NCI-H510A treated with DMSO at 0.1 percent for 48 hours (cell line): ENCODE data around the gene MAN2A1.

Source experiments
- DNase-seq: peaks from one replicate; lab custom pipeline; 2025; lab: John Stamatoyannopoulos, UW

MAN2A1 gene

GRCh38 chr5:109681763-109682162, 8.0 kb upstream of the MAN2A1 start:
- no peak for DNase-seq

DNA sequence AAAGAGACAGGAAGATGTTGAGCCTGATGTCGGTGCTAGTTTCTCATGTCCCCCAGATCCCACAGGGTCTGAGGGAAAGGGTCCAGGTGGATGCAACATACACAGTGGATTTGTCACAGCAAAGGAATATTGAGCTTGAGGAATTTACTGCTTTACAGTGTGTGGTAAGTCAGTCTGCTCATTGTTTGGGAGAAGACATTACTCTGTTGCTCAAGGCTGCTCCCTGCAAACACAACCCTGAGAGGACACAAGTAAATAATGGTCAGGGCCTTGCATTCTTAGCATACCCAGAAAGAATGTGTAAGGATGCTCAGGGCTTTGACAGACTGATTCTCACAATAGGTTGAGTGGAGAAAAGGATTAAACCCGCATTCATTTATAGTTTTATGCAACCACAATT, 7.3 kb upstream of the MAN2A1 start:
- DNase-seq, result no peak

DNA sequence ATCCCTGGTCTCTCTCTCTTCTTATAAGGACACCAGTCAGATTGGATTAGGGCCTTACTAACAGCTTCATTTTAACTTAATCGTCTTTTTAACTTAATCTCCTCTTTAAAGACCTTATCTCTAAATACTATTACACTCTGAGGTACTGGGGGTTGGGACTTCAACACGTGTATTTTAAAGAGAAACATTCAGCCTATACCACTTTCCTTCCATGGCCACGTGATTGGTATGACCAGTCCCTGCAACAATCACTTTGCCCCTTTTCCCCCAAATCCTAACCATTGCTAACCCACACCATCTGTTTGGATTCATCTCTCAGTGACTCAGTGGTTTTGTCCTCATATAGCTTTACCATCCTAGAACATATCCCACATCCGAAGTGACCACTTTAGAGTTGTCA, 3.8 kb upstream of the MAN2A1 start:
- no peak for DNase-seq

DNA sequence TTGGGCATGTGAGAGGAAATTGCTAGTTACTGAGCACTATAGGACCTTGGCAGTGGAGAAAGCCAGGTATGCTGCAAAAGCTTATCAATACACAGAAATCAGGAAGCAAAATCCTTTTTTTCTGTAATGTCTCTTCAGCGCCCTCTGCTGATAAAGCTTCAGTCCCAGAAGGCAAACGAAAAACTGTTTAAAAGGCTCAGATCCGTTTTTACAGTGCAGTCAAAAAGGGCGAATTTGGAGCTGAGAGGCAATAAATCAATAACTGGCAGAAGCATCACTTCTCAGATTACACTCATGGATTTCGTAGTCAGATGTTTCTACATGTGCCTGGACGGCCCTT, 1.1 kb upstream of the MAN2A1 start:
- DNase-seq, result peak; percentile 70

DNA sequence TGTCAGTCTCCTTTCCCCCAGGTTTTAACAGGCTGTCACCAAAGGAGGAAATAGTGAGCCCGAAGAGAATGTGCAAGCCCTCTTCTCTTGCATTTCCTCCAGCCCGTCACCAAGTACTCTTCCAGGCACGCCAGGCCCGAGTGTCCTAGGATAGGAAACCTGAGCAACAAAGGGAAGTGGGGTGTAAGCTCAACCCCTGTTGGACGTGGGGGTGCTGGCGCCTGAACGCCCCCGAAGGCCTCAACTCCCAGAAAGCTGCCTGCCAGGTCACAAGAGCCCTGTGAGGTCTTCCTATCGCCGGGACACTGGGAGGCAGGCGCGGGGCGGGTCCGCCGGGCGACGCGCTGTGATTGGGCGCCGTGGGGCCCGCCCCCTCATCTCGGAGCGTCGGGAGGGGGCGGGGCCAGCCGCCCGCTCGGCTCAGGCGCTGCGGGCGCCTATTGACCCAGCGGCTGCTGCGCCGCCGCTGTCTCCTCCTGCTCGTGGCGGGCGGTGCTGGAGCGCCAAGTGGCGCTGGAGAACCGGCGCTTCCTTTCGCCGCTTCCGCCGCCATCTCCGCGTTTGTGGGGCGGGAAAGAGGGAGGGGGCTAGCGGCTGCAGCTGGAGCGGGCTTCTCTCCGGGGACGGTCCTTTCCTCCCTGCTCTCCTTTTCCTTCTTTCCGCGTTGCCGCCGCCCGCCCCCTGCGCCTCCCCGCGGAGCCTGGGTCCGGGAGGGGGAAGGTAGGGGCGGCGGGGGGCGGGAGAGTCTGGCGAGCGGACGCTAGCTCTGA, 572 bp upstream of the MAN2A1 start:
- peak; percentile 70 for DNase-seq

DNA sequence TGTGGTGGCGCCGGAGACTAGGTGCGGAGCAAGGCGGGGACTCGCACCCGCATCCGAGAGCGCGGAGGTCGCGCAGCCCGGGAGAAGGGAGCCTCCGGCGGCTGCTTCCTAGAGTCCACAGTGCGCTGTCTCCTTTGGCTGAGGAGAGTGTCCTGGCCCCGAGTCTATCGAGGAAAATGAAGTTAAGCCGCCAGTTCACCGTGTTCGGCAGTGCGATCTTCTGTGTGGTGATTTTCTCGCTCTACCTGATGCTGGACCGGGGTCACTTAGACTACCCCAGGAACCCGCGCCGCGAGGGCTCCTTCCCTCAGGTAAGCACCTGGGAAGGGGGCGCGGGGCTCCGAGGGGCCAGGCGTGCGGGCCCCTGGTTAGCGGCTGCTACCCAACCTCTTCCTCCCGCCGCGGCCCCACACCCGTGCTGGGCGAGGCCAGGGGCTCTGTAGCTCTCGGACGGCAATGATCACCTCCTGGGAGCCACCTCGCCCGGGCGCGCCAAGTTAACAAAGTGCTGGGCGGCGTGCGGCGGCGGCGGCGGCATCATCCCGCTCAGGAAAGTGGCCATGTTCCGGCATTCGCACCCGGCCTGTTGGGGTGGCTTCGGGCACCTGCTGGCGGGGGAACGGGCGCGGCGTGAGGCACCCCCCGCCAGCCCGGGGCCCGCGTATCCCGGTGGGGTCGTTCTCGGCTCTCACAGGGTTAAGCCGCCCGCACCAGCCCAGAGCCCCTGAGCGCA, 681 bp downstream of the MAN2A1 start:
- peak; percentile 19 for DNase-seq

DNA sequence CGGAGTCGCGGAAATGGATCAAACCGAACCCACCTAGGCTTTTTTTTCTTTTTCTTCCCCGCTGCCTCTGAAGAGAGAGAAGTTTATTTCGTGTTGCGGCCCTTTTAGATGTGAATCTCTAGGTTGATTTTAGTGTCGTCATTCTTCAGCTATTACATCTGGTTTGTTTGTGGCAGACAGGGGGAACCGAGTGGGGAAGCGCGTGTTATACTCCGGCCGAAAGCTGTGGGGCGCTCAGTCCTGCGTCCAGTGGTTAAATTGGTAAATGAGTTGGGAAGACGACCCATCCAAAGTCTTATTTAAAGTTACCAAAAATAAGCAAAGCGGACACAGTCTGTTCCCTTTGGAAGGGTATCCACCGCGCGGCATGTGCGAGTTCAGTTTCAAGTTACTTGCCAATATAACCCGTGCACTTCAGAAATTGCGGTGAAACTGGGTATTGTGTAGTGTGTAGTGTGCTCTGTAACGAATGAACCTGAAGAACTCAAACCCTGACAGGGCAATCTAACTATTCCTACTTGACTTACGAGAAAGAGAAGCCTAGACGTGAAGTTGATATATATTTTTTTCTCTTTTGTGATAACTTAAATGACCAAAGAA, 1.3 kb downstream of the MAN2A1 start:
- DNase-seq, result peak; percentile 37

DNA sequence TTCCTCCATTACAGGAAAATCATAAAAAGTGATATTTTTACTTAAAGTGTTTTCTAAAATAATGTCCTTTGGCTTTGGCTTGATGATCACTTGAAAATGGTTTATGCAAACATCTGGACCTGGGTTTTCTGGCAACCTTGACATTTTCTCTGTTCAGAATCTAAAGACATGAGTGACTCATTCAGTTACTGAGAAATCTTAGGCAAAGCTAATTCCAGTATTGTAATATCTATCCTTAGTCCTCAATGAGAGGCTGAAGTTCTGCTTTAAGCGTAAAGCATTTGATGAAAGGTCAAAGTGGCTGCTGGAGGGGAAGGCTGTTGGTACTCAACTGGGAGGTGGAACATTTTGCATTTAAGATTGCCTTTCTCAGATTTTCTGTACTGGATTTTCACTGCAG, 2.3 kb downstream of the MAN2A1 start:
- DNase-seq, result no peak

GRCh38 chr5:109692852-109693251, 3.1 kb downstream of the MAN2A1 start:
- DNase-seq, result no peak

DNA sequence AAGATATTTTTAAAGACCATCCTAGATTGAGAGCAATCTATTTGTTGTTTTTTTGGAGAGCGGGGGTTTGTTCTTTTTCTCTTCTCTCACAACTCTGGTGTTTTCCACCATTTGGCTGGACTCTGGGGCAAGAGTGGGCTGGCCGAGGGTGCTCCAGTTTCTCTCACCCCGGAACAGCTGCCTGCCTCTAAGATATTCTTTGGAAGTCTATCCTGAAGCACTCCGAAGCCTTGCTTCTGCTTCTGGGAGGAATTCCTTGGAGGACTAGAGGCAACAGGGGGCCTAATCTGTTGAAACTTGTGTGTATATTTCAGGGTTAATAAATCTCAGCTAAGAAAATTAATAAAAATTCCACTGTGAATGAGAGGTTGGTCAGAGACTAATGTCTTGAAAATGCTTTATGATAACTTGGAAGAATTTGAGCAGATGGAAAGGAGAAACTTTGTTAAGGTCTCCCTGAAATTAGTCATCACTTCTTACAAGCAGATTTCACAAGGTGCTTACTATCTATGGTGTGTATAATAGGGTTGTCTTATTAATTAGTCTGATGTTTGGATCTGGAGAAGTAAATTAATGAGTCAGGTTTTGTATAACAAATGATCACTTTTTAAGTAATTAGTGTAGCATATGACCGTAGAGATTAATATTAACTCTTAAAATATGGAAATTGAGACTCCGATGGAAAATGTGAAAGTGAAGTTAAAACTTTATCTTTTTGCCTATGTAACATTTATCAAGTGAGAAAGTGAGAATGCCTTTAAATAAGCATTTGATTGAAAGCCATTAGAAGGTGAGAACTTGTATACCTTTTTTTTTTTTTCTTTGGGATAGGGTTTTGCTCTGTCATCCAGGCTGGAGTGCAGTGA, 4.0 kb downstream of the MAN2A1 start:
- DNase-seq, result no peak

DNA sequence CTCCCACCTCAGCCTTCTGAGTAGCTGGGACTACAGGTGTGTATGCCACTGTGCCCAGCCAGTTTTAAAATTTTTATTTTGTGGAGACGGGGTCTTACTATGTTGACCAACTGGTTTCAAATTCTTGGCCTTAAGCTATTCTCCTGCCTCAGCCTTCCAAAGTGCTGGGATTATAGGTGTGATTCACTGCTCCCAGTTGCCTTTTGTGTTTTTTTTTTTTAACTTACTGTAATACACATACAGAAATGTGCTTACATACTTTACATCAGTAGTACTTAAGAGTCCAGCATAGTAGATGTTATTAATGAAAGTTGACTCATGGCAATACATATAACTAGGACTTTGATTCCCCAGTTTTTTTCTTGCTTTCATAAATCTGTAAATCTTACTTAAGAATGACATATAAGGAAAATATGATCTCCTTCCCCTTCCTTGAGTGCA, 4.7 kb downstream of the MAN2A1 start:
- DNase-seq, result no peak

DNA sequence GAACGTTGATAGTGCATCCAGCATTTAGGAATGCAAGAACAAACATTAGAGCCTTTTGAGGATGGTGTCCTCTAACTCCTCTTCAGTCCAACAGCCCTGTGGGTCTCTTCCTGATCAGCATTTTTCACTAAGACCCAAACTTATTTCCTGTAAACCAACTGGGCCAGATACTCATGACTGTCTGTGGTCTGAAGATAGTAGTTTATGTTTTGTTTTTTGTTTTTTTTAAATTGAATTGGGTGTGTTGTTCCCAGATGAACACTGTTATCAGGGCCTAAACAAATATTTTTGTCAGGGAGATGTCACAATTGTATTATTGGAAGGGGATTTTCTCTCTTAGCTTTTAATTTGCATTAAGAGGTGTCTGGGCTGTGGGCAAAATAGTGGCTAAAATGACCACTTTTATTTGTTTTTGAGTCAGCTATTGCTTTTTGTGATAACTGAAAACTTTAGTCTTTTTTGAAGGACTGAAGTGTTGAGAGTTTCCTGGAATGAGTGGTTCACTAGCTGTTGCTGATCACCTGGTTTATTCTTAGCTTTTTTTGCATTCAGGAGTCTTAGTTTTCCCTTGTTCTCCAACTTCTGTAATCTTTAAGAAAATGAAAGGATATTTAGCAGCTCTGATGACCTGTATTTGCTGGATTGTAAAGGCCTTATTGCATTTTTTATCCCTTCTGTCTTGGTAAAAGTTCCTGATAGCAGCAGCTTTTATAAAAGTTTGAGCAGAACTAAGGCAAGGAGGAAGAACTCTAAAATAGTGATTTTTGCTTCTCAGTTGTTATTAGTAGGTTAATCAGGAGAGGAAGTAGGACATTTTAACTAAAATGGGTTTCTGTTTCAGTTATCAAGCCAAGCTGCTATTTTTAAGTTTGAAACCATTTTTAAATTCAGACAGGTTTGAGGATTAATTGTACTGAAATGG, 5.5 kb downstream of the MAN2A1 start:
- DNase-seq, result no peak

GRCh38 chr5:109697339-109697738, 7.6 kb downstream of the MAN2A1 start:
- DNase-seq, result no peak

DNA sequence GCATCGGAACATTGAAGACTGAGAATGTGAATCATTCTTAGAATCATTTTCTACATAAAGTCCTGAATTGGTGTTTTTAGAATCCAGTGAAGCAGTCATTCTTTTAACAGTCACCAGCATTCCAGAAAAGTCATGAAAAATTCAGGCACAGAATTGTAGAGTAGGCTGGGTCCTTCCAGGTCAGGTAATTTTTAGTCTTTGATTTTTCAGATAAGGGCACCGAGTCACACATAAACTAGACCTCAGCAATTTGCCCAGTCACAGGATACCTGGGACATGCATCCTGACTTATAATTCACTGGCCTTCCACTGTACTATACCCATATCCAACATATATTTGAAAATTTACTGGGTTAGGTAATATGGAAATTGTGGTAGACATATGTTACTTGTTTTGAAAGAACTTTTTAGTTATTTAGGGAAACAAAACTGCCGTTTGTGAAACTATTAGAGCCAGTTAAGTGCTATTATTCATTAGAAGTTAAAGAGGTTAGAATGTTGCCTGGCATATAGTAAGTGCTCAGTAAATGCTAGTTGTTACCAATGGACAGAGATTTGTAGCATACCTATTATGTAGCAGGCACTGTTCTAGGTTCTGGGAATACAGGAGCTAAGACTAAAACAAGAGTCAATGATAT, 10.9 kb downstream of the MAN2A1 start:
- DNase-seq, result no peak

DNA sequence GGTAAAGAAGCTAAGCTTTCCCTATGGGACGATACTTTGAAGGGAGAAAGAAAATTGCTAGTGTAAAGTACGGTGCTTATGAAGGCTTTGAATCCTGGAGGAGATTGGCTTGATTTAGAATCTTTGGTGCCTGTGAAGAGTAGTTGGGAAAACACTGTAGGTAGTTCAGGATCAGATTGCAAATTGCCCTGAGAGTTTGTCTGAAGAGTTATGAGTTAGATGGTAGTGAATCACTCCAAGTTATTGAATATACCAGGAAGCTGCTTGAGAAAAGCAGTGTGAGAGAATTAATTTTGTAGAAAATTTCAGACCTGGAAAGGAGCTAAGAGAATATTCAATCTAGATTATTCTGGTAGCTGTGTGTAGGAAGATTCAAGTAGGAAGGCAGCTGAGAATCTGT, 11.5 kb downstream of the MAN2A1 start:
- no peak for DNase-seq

DNA sequence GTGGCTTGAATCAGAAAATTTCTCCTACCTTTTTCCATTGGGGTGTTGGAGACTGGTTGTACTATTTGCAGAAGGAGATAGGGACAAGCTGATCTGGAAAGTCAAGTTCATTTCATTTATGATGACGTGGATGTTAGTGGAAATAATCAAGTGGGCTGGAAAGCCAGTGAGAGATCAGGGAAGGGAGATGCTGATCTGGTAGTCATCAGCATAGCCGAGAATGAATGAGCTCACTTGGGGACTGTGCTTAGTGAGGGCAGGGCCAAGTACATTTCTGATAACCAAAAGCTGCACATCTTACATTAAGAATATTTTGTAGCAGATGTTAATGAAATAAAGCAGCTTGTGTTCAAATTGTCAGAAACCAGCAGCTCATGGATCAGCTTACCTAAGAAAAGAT, 12.1 kb downstream of the MAN2A1 start:
- no peak for DNase-seq

- DNase-seq, result no peak
Measured at GRCh38 chr5:109703166-109703565, 13.4 kb downstream of the MAN2A1 start.

DNA sequence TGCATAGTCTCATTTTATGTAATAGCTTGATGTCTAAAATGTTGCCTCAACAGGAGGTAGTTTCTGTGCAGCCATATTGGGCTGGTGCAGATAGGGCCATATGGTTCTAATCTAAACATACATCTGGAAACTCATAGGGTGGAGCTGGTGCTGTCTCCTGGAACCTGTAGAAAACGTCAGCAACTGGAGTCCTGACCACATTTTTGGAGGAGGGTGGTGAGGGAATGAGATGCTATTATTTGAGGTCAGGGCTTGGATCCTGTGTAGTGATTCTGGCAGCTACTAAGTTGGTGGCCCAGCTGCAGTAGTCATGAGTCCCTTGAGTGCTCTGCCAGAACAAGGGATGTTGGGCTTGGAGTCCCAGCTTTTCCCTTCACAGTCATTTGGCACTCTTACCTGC, 14.1 kb downstream of the MAN2A1 start:
- DNase-seq, result no peak

- DNase-seq, result no peak
Measured at GRCh38 chr5:109704282-109704952, 14.7 kb downstream of the MAN2A1 start.

GRCh38 chr5:109705596-109705995, 15.9 kb downstream of the MAN2A1 start:
- no peak for DNase-seq
